NOMO-1 treated with DMSO at 0.1 percent for 48 hours (cell line): ENCODE measurements around the gene CD44.
A peak's percentile ranks its signal among the peaks of the same experiment; 100 is the strongest.

Source experiments
- DNase-seq: peaks from one replicate; lab custom pipeline; 2025; ENCODE audit not compliant: unreplicated experiment; lab: John Stamatoyannopoulos, UW

Gene CD44

GRCh38 chr11:35173616-35174566 is 34.9 kb downstream of the CD44 start:
- no peak for DNase-seq

- DNase-seq = no peak
These were observed 35.7 kb downstream of the CD44 start for GRCh38 chr11:35174666-35175065.

GRCh38 chr11:35177370-35177769 is 38.4 kb downstream of the CD44 start:
- no peak for DNase-seq

GRCh38 chr11:35178067-35178805 is 39.3 kb downstream of the CD44 start:
- DNase-seq = no peak

- DNase-seq = no peak
These were observed 39.9 kb downstream of the CD44 start for GRCh38 chr11:35178873-35179272.

- no peak for DNase-seq
These were observed 40.6 kb downstream of the CD44 start for GRCh38 chr11:35179466-35180135.

- DNase-seq = no peak
These were observed 41.6 kb downstream of the CD44 start for GRCh38 chr11:35180317-35181233.

GRCh38 chr11:35182317-35182939 is 43.5 kb downstream of the CD44 start:
- DNase-seq = peak; percentile 30

GRCh38 chr11:35183326-35183925 is 44.5 kb downstream of the CD44 start:
- DNase-seq = no peak

- DNase-seq = no peak
These were observed 46.7 kb downstream of the CD44 start for GRCh38 chr11:35185696-35186095.

- DNase-seq = no peak
These were observed 49.0 kb downstream of the CD44 start for GRCh38 chr11:35187996-35188395.

- peak; percentile 41 for DNase-seq
These were observed 51.9 kb downstream of the CD44 start for GRCh38 chr11:35190804-35191348.

GRCh38 chr11:35192347-35192746 is 53.4 kb downstream of the CD44 start:
- DNase-seq = no peak

GRCh38 chr11:35193767-35194166 is 54.8 kb downstream of the CD44 start:
- DNase-seq = no peak

- peak; percentile 59 for DNase-seq
These were observed 58.3 kb downstream of the CD44 start for GRCh38 chr11:35197292-35197691.

GRCh38 chr11:35200811-35201341 is 61.9 kb downstream of the CD44 start:
- no peak for DNase-seq

- no peak for DNase-seq
These were observed 65.6 kb downstream of the CD44 start for GRCh38 chr11:35204614-35205013.

- DNase-seq = no peak
These were observed 67.6 kb downstream of the CD44 start for GRCh38 chr11:35206616-35207015.
